ENCODE measurements around the gene GPX6. TPM values are rescaled to one million over a fixed set of nuclear protein-coding genes. Genes with fewer than 3 reads are reported as not detected.

Gene GPX6
- total RNA-seq, 3 donors from 2014 or later (not counting 1 experiment from before 2014, with no cell fraction given) = not detected

DNA sequence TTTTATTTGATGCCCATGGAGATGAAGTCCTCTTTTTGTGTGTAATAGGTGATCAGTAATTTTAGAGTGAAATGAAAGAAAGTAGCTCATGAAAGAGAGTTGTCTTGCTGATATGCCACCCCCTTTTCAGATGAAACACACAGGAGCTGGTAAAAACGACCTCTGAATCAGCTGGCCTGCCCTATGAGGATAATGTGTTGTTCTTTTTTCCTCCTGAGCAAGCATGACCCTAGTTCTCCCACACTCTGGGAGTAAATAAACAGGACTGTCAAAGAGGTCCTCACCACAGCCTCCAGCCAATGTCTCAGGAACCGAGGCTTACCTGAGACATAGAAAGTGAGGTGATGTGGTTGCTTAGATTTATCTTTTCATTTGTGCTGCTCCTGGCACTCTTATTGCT lies 39.5 kb upstream of the GPX6 start:
- DNase-seq = no peak
- no peak overlapping the region for H3K27ac ChIP-seq (ENCODE audit: low read length)
- H3K36me3 ChIP-seq (ENCODE audit: control insufficient read depth, insufficient read depth, low read length) = no peaks in the 10 kb centered on the region
- H3K9me3 ChIP-seq (ENCODE audit: control insufficient read depth, insufficient read depth, low read length) = no peaks in the 10 kb centered on the region
- Mint-ChIP-seq H3K4me3 (no peak overlapping the region), H3K4me1 (no peaks in the 10 kb centered on the region), H3K27ac (no peak overlapping the region), H3K27me3 (ENCODE audit: low read depth in 2 of 2) (peaks cover 21 to 43% of the 10 kb centered on the region in 2 donors), H3K36me3 (no peaks in the 10 kb centered on the region), H3K9me3 (peaks cover 0 to 2% of the 10 kb centered on the region in 2 donors)
- H3K4me1 ChIP-seq (ENCODE audit: control insufficient read depth, insufficient read depth, low read length) = no peaks in the 10 kb centered on the region
- TF ChIP-seq CTCF (IDR thresholded peaks at IDR 0.05) = no peak
- H3K4me3 ChIP-seq (ENCODE audit: low read length) = no peak overlapping the region
- no peak for ATAC-seq
- WGBS (ENCODE audit: insufficient coverage) = no CpG with 5 or more reads among the region's 2 CpGs
- intact Hi-C loops (cut with micrococcal nuclease) = no loop called here
- H3K27me3 ChIP-seq (ENCODE audit: control insufficient read depth, insufficient read depth, low read length) = peaks cover 10% of the 10 kb centered on the region

- no peak for ATAC-seq
Measured at GRCh38 chr6:28553986-28554881, 38.6 kb upstream of the GPX6 start.

GRCh38 chr6:28553384-28553985 lies 37.9 kb upstream of the GPX6 start:
- no peaks in the 10 kb centered on the region for H3K9me3 ChIP-seq (ENCODE audit: control insufficient read depth, insufficient read depth, low read length)
- 59% methylated on average over 8 of the region's 8 CpGs for WGBS (ENCODE audit: insufficient coverage)
- Mint-ChIP-seq H3K4me1 (no peaks in the 10 kb centered on the region), H3K4me3 (no peak overlapping the region), H3K27me3 (ENCODE audit: low read depth in 2 of 2) (peaks cover 30 to 60% of the 10 kb centered on the region in 2 donors), H3K27ac (no peak overlapping the region), H3K9me3 (peaks cover 0 to 2% of the 10 kb centered on the region in 2 donors), H3K36me3 (no peaks in the 10 kb centered on the region)
- no peak overlapping the region for H3K27ac ChIP-seq (ENCODE audit: low read length)
- no peak for ATAC-seq
- no peak for TF ChIP-seq CTCF (IDR thresholded peaks at IDR 0.05)
- intact Hi-C loops (cut with micrococcal nuclease) = no loop called here
- H3K27me3 ChIP-seq (ENCODE audit: control insufficient read depth, insufficient read depth, low read length) = peaks cover 12% of the 10 kb centered on the region
- H3K4me3 ChIP-seq (ENCODE audit: low read length) = no peak overlapping the region
- no peaks in the 10 kb centered on the region for H3K4me1 ChIP-seq (ENCODE audit: control insufficient read depth, insufficient read depth, low read length)
- DNase-seq = no peak
- no peaks in the 10 kb centered on the region for H3K36me3 ChIP-seq (ENCODE audit: control insufficient read depth, insufficient read depth, low read length)

More at GRCh38 chr6:28553986-28554881, 38.6 kb upstream of the GPX6 start:
- Mint-ChIP-seq H3K27ac (no peak overlapping the region), H3K36me3 (no peaks in the 10 kb centered on the region), H3K4me1 (no peaks in the 10 kb centered on the region), H3K9me3 (peaks cover 0 to 2% of the 10 kb centered on the region in 2 donors), H3K27me3 (ENCODE audit: low read depth in 2 of 2) (peaks cover 22 to 52% of the 10 kb centered on the region in 2 donors), H3K4me3 (no peak overlapping the region)
- 38% methylated on average over 25 of the region's 25 CpGs for WGBS (ENCODE audit: insufficient coverage)
- Histone ChIP-seq H3K36me3 (ENCODE audit: control insufficient read depth, insufficient read depth, low read length) (no peaks in the 10 kb centered on the region), H3K4me1 (ENCODE audit: control insufficient read depth, insufficient read depth, low read length) (no peaks in the 10 kb centered on the region), H3K4me3 (ENCODE audit: low read length) (no peak overlapping the region), H3K27me3 (ENCODE audit: control insufficient read depth, insufficient read depth, low read length) (peaks cover 12% of the 10 kb centered on the region), H3K9me3 (ENCODE audit: control insufficient read depth, insufficient read depth, low read length) (no peaks in the 10 kb centered on the region), H3K27ac (ENCODE audit: low read length) (no peak overlapping the region)
- intact Hi-C loops (cut with micrococcal nuclease) = no loop called here
- no peak for DNase-seq
- TF ChIP-seq CTCF (IDR thresholded peaks at IDR 0.05) = no peak

All from natural killer cell (primary cell).